Neural crest cell (in vitro differentiated cells): ENCODE measurements around the gene KRT16. TPM values are rescaled to one million over a fixed set of nuclear protein-coding genes. Genes with fewer than 3 reads are reported as not detected.
"Not testable (repeated sequence)": the region's sequence is repeated elsewhere in the genome, so short reads cannot be mapped to it uniquely, and the experiment has no call there.

Experiments used
- DNase-seq: peaks from one replicate; pipeline ENCODE4 v3.0.0; 2021; ENCODE audit warnings: low read depth, mixed read lengths, low spot score
- H3K27ac Mint-ChIP-seq: one replicate; pipeline ENCODE4 v1.8.0; 2021; ENCODE audit warnings: mild to moderate bottlenecking, mixed read lengths; ENCODE audit not compliant: unreplicated experiment
- H3K27me3 Mint-ChIP-seq: 2 replicates; pipeline ENCODE4 v1.8.0; 2021; ENCODE audit warnings: low read depth, mild to moderate bottlenecking, mixed read lengths
- H3K36me3 Mint-ChIP-seq: 2 replicates; pipeline ENCODE4 v1.8.0; 2021; ENCODE audit warnings: low read depth, mild to moderate bottlenecking, mixed read lengths
- H3K4me1 Mint-ChIP-seq: 2 replicates; pipeline ENCODE4 v1.8.0; 2021; ENCODE audit warnings: mixed read lengths
- H3K4me3 Mint-ChIP-seq: one replicate; pipeline ENCODE4 v1.8.0; 2021; ENCODE audit warnings: mild to moderate bottlenecking, mixed read lengths
- H3K9me3 Mint-ChIP-seq: 2 replicates; pipeline ENCODE4 v1.8.0; 2021; ENCODE audit warnings: mixed read lengths
- CTCF ChIP-seq: fragments of 200-600 bp; sonication (generic); conservative IDR thresholded peaks from 2 replicates; pipeline ENCODE4 v1.5.0; 2021; ENCODE audit warnings: antibody characterized with exemption, mild to moderate bottlenecking
- long read RNA-seq: library from polyadenylated mRNA; unstranded; transcript quantifications from one replicate; pipeline ENCODE4 v2.0.0, GENCODE V29; 2020
- total RNA-seq: library from RNA; stranded (reverse); gene quantifications from 2 replicates; pipeline ENCODE4 v1.2.1, GENCODE V29; 2021

Gene KRT16
- not detected in 2 replicates for total RNA-seq
- long read RNA-seq, result 0 reads

GRCh38 chr17:41612376-41613160, at the start of gene KRT16:
Gene KRT16 (minus strand): TSS chr17:41612767. CDS start chr17:41612688, 79 bp downstream.
- not testable (repeated sequence) for H3K4me3 Mint-ChIP-seq, H3K9me3 Mint-ChIP-seq, H3K27ac Mint-ChIP-seq, H3K4me1 Mint-ChIP-seq, H3K36me3 Mint-ChIP-seq, DNase-seq
- peaks cover 13% of the 10 kb centered on the region for H3K27me3 Mint-ChIP-seq

GRCh38 chr17:41660221-41660711, 47.7 kb upstream of the KRT16 start:
- peak overlapping the region; percentile 43 for H3K27ac Mint-ChIP-seq
- H3K4me1 Mint-ChIP-seq, result no peaks in the 10 kb centered on the region
- H3K36me3 Mint-ChIP-seq, result no peaks in the 10 kb centered on the region
- H3K4me3 Mint-ChIP-seq, result no peak overlapping the region
- H3K27me3 Mint-ChIP-seq, result peaks cover 18% of the 10 kb centered on the region
- TF ChIP-seq CTCF, result no peak
- no peaks in the 10 kb centered on the region for H3K9me3 Mint-ChIP-seq
- no peak for DNase-seq

- Mint-ChIP-seq H3K27me3 (peaks cover 18% of the 10 kb centered on the region), H3K36me3 (no peaks in the 10 kb centered on the region), H3K9me3 (no peaks in the 10 kb centered on the region), H3K4me3 (no peak overlapping the region), H3K27ac (no peak overlapping the region), H3K4me1 (no peaks in the 10 kb centered on the region)
- no peak for TF ChIP-seq CTCF
- DNase-seq, result no peak
Observed at GRCh38 chr17:41659427-41660212, 47.1 kb upstream of the KRT16 start.

GRCh38 chr17:41658846-41659245, 46.3 kb upstream of the KRT16 start:
- no peaks in the 10 kb centered on the region for H3K36me3 Mint-ChIP-seq
- no peak overlapping the region for H3K4me3 Mint-ChIP-seq
- peaks cover 11% of the 10 kb centered on the region for H3K27me3 Mint-ChIP-seq
- no peak overlapping the region for H3K27ac Mint-ChIP-seq
- no peaks in the 10 kb centered on the region for H3K9me3 Mint-ChIP-seq
- DNase-seq, result no peak
- no peak for TF ChIP-seq CTCF
- H3K4me1 Mint-ChIP-seq, result no peaks in the 10 kb centered on the region

- TF ChIP-seq CTCF, result no peak
- Mint-ChIP-seq H3K9me3 (no peaks in the 10 kb centered on the region), H3K4me1 (no peaks in the 10 kb centered on the region), H3K27ac (no peak overlapping the region), H3K27me3 (peaks cover 3% of the 10 kb centered on the region), H3K36me3 (no peaks in the 10 kb centered on the region), H3K4me3 (no peak overlapping the region)
- no peak for DNase-seq
Observed at GRCh38 chr17:41657936-41658335, 45.4 kb upstream of the KRT16 start.
